Measurements from ENCODE around the gene MAFG.

MAFG gene

DNA sequence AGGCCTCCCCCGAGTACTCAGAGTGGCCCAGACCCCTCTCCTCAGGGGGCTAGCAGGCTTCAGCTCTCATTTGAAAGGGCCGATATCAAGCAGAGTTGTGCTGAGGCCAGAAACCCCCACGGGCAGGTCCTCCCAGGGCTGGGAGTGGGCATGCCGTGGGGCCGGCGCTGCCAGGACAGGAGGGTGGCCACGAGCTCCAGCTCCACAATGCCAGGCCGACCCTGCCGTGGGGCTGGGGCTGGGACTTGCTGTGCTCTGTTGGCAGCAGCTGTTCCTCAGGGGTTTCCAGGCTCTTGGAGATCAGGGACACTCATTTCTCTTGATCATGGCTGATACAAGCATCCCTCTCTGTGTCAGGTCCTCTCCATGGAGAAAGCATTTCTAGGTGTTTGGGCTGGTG lies 28.6 kb downstream of the MAFG start:
- TF ChIP-seq, protein P1, sequence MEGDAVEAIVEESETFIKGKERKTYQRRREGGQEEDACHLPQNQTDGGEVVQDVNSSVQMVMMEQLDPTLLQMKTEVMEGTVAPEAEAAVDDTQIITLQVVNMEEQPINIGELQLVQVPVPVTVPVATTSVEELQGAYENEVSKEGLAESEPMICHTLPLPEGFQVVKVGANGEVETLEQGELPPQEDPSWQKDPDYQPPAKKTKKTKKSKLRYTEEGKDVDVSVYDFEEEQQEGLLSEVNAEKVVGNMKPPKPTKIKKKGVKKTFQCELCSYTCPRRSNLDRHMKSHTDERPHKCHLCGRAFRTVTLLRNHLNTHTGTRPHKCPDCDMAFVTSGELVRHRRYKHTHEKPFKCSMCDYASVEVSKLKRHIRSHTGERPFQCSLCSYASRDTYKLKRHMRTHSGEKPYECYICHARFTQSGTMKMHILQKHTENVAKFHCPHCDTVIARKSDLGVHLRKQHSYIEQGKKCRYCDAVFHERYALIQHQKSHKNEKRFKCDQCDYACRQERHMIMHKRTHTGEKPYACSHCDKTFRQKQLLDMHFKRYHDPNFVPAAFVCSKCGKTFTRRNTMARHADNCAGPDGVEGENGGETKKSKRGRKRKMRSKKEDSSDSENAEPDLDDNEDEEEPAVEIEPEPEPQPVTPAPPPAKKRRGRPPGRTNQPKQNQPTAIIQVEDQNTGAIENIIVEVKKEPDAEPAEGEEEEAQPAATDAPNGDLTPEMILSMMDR (IDR thresholded peaks at IDR 0.05) = no peak

DNA sequence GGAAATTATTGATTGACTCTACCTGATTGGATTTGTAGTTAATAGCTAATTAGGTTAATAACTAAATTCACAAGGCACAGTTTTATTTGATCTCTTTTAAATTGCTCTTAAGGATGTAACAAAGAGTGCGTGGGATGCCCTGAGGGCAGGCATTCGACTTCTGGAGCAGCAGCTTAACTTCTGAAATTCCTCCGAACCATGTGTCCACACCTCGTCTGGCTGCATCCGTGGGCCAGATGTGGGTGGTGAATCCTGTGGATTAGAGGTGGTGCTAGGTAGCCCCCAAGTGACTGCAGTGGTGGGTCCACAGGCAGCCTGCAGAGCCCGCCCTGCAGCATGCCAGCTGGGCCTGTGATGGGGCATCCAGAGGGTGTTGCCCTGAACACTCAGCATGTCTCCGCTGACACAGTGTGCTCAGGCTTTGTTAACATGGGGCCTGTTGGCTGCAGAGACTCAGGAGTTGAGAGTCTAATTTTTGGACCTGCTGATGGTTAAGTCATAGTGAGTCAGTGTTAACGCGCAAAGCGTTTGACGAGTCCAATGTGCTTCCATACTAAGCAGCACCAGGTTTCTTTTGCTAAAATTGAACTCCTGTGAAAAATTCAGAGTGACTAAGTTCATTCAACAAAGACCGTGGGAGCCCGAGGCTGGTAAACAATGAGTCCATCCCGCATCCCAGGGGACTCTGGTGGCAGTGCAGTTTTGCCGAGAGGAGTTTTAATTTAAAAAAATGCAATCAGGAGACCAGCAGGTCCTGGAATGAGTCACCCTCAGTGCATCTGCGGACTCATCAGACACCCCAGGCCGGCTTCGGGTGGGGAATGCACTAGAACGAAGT lies 29.3 kb downstream of the MAFG start:
- TF ChIP-seq, protein P1 (IDR thresholded peaks at IDR 0.05) = no peak

DNA sequence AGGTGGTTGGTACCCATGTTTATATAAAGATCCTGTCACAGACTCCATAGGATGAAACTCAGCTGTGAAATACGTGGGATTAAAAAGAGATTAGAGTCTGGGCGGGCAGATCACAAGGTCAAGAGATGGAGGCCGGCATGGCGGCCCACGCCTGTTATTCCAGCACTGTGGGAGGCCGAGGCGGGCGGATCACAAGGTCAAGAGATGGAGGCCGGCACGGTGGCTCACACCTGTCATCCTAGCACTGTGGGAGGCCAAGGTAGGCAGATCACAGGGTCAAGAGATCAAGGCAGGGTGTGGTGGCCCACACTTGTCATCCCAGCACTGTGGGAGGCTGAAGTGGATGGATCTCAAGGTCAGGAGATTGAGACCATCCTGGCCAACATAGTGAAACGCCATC lies 32.1 kb downstream of the MAFG start:
- TF ChIP-seq, protein P1 (IDR thresholded peaks at IDR 0.05) = no peak

DNA sequence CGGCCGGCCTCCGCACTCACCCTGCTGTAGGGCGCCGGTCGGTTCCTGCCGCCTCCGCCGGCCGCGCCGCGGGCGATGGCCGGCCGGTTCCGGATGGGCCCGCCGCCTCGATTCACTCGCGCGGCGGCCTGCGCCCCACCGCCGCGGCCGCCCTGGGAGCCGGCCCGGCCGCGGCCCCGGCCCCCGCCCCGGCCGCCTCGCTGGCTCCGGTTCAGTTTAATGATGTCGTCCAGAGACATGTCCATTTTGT lies 36.3 kb downstream of the MAFG start:
- TF ChIP-seq, protein P1 (IDR thresholded peaks at IDR 0.05) = no peak

DNA sequence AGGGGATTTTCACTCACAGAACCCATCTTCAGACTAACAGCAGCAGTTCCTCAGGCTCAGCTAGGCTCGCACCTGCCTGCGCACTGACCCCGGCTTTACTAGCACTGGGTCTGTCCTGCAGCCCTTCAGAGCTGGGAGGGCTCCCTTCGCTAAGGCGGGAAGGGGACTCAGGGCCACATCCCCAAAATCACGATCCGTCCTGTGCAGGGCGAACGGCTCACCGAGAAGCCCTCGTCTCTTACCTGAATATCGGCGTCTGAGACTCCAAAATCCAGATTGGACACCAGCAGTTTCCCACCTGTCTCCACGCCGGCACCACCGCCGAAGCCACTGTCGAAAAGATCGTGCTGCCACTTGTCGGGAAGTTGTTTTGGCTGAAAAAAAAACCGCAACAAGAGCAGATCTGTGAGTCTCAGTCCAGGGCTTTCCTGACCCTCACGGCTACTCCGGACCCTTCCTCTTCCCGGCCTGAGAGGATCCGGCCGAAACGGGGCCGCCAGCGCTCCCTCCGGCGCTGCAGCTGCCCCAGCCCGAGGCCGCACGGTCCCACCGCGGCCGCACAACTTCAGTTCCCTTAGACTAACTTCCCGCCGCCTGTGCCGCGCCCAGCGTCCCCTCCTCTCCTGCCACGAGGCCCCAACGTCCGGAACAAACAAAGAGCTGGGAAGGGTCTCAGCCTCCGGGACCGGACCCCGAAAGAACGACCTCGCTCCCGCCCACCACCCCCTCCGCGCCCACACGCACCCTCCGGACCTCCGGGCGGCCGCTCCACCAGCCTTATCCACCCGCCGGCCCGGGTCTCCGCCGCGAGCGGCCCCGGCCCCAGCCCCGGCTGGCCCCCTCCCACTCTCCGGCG lies 36.9 kb downstream of the MAFG start:
- TF ChIP-seq, protein P1 (IDR thresholded peaks at IDR 0.05) = no peak

DNA sequence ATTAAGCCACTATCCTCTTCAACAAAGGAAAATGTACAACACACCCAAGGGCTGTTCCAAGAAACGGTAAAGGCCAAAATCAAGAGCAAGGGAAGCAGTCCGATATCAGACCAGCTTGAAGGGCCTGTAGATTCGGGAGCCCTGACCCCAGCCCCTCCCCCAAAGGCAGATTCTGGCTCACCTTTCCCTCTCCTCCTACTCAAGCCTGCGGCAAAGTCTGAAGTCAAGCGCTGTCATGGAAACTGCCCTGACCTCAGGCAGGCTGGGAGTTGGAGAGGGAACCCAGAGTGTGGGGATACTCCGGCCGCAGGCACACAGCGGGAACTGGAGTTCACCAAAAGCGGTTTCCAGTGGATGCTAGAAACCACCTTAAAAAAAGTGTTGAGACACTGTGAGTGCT lies 37.9 kb downstream of the MAFG start:
- TF ChIP-seq, protein P1 (IDR thresholded peaks at IDR 0.05) = no peak

DNA sequence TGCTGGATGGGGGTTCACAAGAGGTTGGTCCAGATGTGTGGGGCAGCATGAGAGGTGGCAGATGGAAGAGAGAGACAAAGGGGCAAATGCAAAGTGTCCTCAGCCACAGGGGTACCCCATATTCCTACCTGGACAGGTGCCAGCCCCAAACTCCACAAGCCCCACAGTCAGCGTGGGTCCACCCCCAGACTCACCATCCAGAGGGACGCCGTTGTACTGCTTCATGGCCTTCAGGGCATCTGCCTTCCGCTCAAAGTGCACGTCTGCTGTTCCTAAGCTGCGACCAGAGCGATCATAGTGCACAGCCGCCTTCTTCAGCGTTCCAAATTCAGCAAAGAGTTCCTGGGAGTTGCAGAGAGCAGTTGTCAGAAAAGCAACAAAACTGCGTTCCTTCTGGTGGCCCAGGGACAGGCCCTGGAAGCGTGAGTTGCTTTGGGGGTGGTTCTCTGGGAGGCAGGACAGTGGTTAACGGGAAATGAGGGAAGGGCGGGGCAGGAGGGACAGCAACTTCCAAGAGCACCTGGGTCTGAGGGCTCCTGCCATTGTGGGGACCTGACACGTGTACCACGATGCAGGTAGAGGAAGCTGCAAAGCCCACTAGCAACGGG lies 38.4 kb downstream of the MAFG start:
- TF ChIP-seq, protein P1 (IDR thresholded peaks at IDR 0.05) = no peak

All from LNCAP (cell line).